GM18951 (cell line): ENCODE measurements around the gene PLCD1.

ENCODE experiments used
- POLR2A ChIP-seq: IDR thresholded peaks from 4 replicates; pipeline ENCODE4 v1.6.1; 2011; ENCODE audit warnings: mild to moderate bottlenecking; ENCODE audit not compliant: insufficient read length, insufficient read depth; ENCODE audit errors: extremely low read depth
- in situ Hi-C: fragments of 300-500 bp; cut with MboI; formaldehyde crosslinking; loops from one replicate; pipeline ENCODE4 v1.12.0; 2022; ENCODE audit warnings: low sequenced_read_pairs, mixed read lengths, inconsistent platforms; ENCODE audit not compliant: unreplicated experiment

The PLCD1 gene

DNA sequence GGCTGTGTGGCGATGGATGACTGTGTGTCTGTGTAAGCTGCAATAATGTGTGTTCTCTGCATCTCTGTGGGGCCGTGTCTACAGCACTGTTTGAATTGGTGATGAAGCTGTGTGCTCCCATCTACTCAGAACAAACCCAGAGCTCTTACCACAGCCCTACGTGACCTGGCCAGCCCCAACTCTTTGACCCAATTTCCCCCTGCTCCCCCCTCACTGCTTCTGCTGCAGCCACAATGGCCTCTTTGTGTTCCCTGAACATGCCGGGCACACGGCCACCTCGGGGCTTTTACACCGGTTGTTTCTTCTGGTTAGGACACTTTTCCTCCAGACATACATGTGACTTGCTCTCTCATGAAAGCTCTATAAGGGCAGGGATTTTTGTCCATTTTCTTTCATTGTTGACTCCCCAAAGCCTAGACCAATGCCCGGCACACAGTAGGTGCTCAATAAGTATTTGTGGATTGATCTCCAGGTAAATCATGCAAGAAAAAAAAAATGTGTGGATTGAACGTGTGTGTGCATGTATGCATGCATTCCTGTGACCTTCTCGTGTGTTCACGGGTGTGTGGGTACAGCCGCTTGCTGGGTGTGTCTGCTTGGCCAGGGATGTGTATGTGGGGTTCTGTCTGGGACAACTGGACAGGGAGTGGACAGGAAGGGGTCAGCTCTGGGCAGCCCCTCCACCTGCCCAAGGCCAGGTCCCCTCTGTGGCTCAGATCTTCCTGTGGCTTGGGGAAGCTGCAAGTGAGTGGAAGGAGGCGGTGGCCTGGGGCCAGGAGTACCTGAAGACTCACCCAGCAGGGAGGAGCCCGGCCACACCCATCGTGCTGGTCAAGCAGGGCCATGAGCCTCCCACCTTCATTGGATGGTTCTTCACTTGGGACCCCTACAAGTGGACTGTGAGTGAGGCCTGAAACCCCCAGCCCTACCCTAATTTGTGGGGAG, 24.1 kb downstream of the PLCD1 start:
- no peak for TF ChIP-seq POLR2A
- in situ Hi-C loops = no loop called here

DNA sequence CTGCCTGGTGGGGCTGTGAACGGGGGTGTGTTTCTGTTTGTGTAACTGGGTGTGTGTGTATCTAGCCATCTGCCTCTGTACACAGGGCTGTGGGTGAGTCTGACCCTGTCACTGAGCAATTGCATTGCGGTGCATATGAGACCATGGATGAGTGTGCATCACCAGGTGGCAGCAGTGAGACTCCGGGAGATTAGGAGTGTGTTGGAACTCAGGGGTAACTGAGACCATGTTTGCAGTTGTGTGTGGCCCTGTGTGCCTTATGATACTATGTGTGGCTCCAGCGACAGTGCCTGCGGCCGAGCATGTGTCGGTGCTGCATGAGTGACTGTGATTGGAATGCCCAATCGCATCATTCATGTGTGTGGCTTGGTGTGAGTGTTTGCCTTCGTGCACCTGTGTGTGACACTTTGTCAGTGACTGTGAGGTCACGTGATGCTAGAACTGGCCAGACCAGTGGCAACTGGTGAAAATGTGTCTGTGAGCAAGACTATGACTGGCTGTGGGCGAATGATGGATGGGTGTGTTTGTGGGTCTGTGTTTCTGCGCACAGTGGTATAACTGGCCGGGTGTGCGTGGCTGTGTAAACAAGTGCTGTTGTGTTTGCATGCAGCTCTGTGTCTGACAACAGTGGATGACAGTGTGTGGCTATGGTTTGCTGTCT, 24.9 kb downstream of the PLCD1 start:
- no peak for TF ChIP-seq POLR2A
- in situ Hi-C loops = no loop called here

DNA sequence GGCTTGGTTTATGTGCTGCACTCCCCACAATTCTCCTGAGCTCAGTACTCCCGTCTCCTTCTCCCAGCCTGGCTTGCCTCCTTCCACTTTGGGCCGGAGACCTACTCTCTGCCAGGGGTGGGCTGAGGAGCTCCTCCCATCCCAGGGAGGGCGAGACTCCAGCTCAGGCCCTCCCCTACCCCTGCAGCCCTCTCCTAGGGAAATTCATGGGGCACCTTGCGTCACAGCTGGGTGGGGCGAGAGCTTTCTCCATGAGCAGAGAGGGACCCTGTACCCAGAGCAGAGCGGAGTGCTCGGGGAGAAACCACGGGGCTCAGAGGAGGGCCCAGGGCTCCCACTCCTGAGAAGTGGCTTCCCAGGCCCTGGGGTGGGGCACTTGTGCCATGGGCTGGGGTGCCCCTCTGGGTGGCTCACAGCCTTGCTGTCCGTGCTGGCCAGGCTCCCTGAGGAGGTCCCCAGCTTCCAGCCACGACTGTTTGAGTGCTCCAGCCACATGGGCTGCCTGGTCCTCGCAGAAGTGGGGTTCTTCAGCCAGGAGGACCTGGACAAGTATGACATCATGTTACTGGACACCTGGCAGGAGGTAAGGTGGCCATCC, 25.5 kb downstream of the PLCD1 start:
- TF ChIP-seq POLR2A = no peak
- in situ Hi-C loops = no loop called here

DNA sequence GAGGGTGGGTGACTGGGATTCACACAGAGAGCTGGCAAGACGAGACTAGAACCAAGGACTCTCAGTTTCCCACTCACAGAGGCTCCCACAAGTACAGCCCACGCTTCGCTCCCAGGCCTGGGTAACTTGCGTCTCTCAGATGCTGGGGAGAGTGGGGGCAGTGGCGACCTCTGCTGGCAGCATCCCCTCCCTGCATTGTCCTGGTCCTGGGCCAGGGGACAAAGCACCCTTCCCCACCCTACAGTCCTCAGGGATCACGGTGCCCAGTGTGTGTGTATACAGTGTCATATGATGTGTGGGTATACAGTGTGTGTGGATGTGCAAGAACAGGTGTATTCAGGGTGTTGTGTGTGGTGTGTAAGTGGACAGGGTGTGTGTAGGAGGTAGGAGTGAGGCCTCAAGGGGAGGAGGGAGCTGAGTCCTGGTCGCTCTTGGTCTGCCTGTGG, 26.0 kb downstream of the PLCD1 start:
- in situ Hi-C loops = no loop called here
- TF ChIP-seq POLR2A = no peak

DNA sequence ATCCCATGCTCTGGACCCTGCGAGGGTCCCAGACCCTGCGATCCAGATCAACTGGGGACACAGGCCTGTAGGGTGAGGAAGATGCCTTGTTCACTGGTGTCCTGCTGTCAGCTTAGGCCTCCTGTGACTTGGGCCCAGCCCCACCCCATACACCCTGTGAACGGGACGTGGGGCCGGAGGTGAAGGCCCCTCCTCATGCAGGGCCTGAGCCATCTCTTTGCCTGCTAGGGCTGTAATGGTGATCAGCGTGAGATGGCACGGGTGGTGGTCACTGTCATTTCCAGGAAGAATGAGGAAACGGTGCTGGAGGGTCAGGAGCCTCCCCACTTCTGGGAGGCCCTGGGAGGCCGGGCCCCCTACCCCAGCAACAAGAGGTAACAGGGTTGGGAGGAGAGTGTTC, 26.5 kb downstream of the PLCD1 start:
- in situ Hi-C loops = no loop called here

DNA sequence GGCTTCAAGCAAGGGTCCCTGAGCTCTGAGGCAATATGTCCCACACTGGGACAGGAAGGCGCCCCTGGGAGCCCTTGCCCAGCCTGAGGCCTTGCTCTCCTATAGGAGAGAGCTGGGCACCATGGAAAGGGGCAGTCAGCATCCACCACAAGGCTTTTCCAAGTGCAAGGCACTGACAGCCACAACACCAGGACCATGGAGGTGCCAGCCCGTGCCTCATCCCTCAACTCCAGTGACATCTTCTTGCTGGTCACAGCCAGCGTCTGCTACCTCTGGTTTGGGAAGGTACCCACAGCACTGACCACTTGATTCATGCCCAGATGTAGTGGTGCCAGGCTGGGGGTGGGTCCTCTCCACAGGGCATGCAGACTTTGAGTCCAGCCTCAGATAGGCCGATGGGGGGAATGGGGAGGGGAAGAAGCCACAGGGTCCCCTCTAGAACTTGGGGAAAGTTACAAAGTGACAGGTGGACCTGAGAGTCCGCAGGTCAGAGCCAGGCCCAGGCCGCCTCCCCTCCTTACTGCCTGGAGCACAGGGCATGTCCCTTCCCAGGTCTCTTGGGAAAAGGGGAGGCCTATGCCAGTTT, 27.1 kb downstream of the PLCD1 start:
- TF ChIP-seq POLR2A = no peak
- in situ Hi-C loops = no loop called here

More for the DNA sequence above, 26.5 kb downstream of the PLCD1 start:
- TF ChIP-seq POLR2A = no peak

DNA sequence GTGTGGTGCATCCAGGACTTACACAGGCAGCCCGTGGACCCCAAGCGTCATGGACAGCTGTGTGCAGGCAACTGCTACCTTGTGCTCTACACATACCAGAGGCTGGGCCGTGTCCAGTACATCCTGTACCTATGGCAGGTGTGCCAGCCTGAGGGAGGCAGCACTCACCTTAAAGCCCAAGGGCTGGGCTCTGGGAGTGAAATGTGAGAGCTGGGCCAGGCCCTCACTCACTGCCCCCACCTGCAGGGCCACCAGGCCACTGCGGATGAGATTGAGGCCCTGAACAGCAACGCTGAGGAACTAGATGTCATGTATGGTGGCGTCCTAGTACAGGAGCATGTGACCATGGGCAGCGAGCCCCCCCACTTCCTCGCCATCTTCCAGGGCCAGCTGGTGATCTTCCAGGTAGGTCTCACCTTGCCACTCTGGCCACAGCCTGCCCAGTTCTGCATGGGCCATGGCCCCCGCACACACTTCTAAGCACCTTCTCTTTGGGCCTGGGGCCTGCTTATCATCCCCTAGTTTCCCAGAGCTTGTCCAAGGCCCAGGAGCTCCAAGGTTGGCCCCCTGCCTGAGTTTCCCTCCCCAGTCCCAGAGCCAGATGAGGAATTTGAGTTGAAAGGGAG, 27.9 kb downstream of the PLCD1 start:
- in situ Hi-C loops = no loop called here

DNA sequence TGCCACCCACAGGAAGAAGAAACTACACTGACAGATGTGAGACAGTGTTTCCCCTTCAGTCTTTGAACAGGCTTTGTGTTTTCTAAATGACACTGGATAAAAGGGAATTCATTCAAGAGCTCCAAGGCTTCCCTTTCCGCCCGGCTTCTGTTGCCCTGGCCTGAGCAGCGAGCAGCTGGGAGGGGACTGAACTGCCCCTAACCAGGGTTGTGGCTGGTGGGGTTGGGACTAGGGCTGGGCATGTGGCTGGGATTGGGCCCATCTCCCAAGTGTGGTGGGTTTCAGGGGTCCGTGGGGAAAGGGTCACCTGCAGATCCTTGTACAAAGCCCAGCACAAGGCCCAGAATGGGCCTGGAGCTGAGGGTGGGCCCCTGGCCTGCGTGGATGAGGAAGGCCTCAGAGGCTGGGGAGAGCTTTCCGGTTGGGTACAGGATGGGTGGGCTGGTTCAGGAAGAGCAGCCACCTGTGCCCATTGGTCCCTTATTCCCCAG, 28.4 kb downstream of the PLCD1 start:
- in situ Hi-C loops = no loop called here
- TF ChIP-seq POLR2A = no peak

More for the DNA sequence above, 27.9 kb downstream of the PLCD1 start:
- no peak for TF ChIP-seq POLR2A

DNA sequence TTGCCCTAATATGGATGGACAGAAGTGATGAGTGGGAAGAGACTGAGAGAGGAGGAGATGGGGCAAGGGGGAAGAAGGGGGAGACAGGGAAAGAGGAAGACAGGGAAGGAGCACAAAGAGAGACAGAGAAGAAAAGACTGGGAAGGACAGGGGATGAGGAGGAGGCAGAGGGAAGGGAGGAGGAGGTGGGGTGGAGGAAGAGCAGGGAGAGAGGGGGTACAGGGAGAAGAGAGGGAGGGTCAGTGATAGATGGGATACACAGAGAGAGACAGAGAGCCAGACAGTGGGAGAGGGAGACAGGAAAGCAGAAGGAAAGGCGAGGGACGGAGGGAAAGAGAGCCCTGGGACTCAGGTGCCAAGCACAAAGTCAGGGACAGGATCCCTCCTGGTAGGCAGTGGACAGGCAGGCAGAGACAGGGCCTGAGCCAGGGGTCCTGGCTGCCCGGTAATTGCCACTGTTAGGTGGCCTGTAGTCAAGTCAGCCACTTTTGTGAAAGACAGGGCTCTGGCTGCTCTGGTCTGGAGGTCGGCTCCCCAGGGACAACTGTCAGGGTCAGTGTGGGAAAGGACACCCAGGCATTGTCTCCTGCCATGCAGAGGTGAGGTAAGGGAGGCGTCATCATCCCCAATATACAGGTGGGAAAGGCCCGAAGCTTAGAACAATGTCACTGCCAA, 29.1 kb downstream of the PLCD1 start:
- no peak for TF ChIP-seq POLR2A
- in situ Hi-C loops = no loop called here

DNA sequence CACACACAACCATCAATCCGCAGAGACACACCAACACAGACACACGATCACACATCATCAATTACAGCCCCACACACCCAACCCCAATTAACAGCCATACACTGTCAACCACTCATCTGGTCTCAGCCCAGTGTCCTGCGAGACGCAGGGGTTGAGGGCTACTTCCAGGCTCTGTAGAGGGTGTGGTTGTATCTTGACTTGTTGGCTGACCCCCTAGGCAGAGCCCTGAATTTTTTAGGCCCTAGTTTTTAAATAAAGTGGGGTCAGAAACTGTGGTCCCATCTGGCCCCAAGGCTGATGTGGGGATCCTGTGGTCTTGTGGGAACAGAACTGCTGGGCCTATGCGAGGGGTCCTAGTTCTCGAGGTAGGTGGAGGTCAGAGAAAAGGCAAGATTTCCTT, 29.6 kb downstream of the PLCD1 start:
- in situ Hi-C loops = no loop called here
- TF ChIP-seq POLR2A = no peak

DNA sequence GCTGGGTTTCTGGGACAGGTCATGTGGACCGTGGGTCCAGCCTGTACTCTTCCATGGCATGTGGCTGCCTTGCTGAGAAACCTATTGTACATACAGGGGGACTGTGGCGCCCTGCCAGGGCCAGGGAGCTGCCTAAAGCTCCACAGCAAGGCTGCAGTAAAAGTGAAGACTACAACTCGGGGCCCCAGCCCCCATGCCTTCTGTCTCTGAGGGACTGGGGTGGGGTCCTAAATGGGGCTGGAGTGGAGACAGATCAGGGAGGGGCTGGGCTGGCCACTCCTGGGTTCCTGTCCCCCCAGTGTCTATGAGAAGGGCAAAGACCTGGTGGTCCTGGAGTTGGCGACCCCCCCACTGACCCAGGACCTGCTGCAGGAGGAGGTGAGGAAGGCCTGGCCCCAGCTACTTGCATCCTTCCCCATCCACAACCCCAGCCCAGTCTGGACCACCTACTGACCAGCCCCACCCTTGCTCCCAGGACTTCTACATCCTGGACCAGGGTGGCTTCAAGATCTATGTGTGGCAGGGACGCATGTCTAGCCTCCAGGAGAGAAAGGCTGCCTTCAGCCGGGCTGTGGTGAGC, 31.6 kb downstream of the PLCD1 start:
- TF ChIP-seq POLR2A = no peak
- in situ Hi-C loops = no loop called here

DNA sequence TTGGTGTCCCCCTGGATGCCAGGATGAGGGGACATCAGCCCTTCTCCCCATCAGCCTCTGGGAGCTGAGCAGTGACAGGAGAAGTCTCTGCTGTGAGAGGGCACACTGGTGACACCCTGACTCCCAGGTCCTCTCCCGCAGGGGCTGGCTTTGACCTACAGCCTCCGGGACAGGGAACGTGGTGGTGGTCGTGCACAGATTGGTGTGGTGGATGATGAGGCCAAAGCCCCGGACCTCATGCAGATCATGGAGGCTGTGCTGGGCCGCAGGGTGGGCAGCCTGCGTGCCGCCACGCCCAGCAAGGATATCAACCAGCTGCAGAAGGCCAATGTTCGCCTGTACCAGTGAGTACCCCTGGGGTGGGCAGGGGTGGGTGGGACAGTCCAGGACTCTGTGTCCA, 32.1 kb downstream of the PLCD1 start:
- in situ Hi-C loops = no loop called here
- TF ChIP-seq POLR2A = no peak

DNA sequence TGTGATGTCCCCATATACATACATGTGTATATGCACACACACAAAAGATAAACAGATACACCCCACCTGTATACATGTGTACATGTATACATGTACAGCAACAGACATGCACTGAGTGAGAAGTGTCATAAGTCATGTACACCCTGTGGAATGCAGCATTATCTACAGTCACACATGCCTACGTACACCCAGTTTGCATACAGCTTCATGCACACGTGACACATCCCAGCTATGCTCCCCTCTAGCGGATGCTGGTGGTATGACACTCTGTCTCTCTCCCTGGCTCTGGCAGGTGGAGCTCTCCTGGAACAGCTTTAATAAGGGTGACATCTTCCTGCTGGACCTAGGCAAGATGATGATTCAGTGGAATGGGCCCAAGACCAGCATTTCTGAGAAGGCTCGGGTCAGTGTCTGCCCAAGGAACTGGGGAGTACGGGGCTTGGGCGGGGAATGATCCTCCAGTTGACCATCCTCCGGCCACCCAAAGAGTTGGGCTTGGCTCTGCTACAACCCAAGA, 32.6 kb downstream of the PLCD1 start:
- in situ Hi-C loops = no loop called here
- TF ChIP-seq POLR2A = no peak
